ENCODE measurements around the gene VTI1A. TPM values are rescaled to one million over a fixed set of nuclear protein-coding genes. Genes with fewer than 3 reads are reported as not detected.

VTI1A gene
- total RNA-seq, 2 experiments from 2014 or later, result 24.9 to 28.4 TPM

- CTCF ChIA-PET, result no interaction called here
- peaks cover 13% of the 10 kb centered on the region for H3K36me3 Mint-ChIP-seq (ENCODE audit: low read depth)
- no peak overlapping the region for H3K27ac Mint-ChIP-seq
- H3K4me1 Mint-ChIP-seq (ENCODE audit: low read depth), result no peaks in the 10 kb centered on the region
- no peak for DNase-seq
- no peaks in the 10 kb centered on the region for H3K27me3 Mint-ChIP-seq (ENCODE audit: low read depth)
- H3K4me3 Mint-ChIP-seq, result no peak overlapping the region
- intact Hi-C loops (cut with micrococcal nuclease), result no loop called here
- no peaks in the 10 kb centered on the region for H3K9me3 Mint-ChIP-seq
Measured at GRCh38 chr10:112712536-112712935, 265.5 kb downstream of the VTI1A start.

DNA sequence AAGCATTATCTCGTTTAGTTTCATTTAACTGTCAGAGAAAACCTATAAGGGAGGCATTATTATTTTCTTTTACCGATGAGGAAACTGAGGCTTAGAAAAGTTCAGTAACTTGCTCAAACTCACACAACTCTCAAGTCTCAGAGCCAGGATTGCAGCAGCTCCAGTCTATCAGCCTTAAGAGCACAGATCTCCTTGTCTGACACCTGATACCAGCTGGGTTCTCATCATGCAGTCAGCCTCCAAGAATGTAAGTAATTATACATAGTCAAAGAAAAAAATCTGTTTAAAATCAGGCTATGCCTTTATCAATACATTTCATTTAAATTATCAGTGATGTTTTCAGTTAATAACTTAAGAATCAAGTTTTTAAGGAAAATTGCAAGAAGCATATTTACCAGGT is 266.4 kb downstream of the VTI1A start:
- intact Hi-C loops (cut with micrococcal nuclease), result no loop called here
- Mint-ChIP-seq H3K27me3 (ENCODE audit: low read depth) (no peaks in the 10 kb centered on the region), H3K9me3 (no peaks in the 10 kb centered on the region), H3K4me1 (ENCODE audit: low read depth) (no peaks in the 10 kb centered on the region), H3K27ac (no peak overlapping the region), H3K4me3 (no peak overlapping the region), H3K36me3 (ENCODE audit: low read depth) (peaks cover 13% of the 10 kb centered on the region)
- CTCF ChIA-PET, result no interaction called here
- no peak for DNase-seq

GRCh38 chr10:112715581-112715980 is 268.6 kb downstream of the VTI1A start:
- H3K27ac Mint-ChIP-seq, result peak overlapping the region; percentile 51
- no peaks in the 10 kb centered on the region for H3K4me1 Mint-ChIP-seq (ENCODE audit: low read depth)
- no peaks in the 10 kb centered on the region for H3K27me3 Mint-ChIP-seq (ENCODE audit: low read depth)
- peaks cover 15% of the 10 kb centered on the region for H3K36me3 Mint-ChIP-seq (ENCODE audit: low read depth)
- DNase-seq, result no peak
- CTCF ChIA-PET, result no interaction called here
- H3K9me3 Mint-ChIP-seq, result no peaks in the 10 kb centered on the region
- no peak overlapping the region for H3K4me3 Mint-ChIP-seq
- intact Hi-C loops (cut with micrococcal nuclease), result no loop called here

- intact Hi-C loops (cut with micrococcal nuclease), result no loop called here
Measured at GRCh38 chr10:112716076-112716475, 269.1 kb downstream of the VTI1A start.

DNA sequence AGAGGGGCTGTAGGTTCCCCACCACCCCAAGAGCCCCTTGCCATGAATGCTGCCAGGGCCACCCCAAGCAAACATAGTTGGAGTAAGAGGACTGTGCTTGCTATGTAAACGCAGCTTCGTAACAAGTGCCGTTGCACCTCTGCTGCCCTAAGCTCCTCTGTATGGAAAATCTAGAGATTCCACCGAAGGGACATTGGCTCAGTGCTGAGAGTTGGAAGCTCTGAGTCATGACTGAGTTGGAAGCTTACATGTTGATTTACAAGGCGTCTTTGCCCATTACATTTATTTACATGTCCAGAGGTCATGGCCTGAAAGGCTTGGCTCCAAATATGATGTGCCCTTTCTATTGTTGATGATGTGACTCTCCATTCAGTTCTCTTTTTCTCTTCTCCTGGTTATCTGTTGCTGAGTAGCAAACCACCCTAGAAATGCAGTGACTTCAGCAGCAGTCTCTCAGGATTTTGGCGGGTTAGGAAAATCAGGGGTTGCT is 270.0 kb downstream of the VTI1A start:
- Mint-ChIP-seq H3K36me3 (ENCODE audit: low read depth) (peaks cover 12% of the 10 kb centered on the region), H3K4me1 (ENCODE audit: low read depth) (no peaks in the 10 kb centered on the region), H3K27ac (no peak overlapping the region), H3K4me3 (no peak overlapping the region), H3K27me3 (ENCODE audit: low read depth) (no peaks in the 10 kb centered on the region), H3K9me3 (no peaks in the 10 kb centered on the region)
- CTCF ChIA-PET, result no interaction called here
- intact Hi-C loops (cut with micrococcal nuclease), result no loop called here
- DNase-seq, result no peak

More at GRCh38 chr10:112716076-112716475, 269.1 kb downstream of the VTI1A start:
- DNase-seq, result no peak
- Mint-ChIP-seq H3K27me3 (ENCODE audit: low read depth) (no peaks in the 10 kb centered on the region), H3K36me3 (ENCODE audit: low read depth) (peaks cover 15% of the 10 kb centered on the region), H3K4me3 (no peak overlapping the region), H3K27ac (peak overlapping the region; percentile 51), H3K9me3 (no peaks in the 10 kb centered on the region), H3K4me1 (ENCODE audit: low read depth) (no peaks in the 10 kb centered on the region)
- CTCF ChIA-PET, result no interaction called here

- intact Hi-C loops (cut with micrococcal nuclease), result no loop called here
- no peaks in the 10 kb centered on the region for H3K27me3 Mint-ChIP-seq (ENCODE audit: low read depth)
- H3K36me3 Mint-ChIP-seq (ENCODE audit: low read depth), result peaks cover 8% of the 10 kb centered on the region
- DNase-seq, result no peak
- H3K27ac Mint-ChIP-seq, result no peak overlapping the region
- no peak overlapping the region for H3K4me3 Mint-ChIP-seq
- CTCF ChIA-PET, result interaction anchor here (0.7 kb wide), 1 partner anchor 434 kb away, joined by 5 read pairs; no protein-coding TSS in a partner anchor
- no peaks in the 10 kb centered on the region for H3K9me3 Mint-ChIP-seq
- no peaks in the 10 kb centered on the region for H3K4me1 Mint-ChIP-seq (ENCODE audit: low read depth)
Measured at GRCh38 chr10:112720178-112720577, 273.2 kb downstream of the VTI1A start.

GRCh38 chr10:112721080-112721698 is 274.2 kb downstream of the VTI1A start:
- intact Hi-C loops (cut with micrococcal nuclease), result loop anchor here (1.0 kb wide), 3 partner anchors 387 to 664 kb away; no protein-coding TSS in a partner anchor
- DNase-seq, result peak; percentile 14
- H3K9me3 Mint-ChIP-seq, result no peaks in the 10 kb centered on the region

DNA sequence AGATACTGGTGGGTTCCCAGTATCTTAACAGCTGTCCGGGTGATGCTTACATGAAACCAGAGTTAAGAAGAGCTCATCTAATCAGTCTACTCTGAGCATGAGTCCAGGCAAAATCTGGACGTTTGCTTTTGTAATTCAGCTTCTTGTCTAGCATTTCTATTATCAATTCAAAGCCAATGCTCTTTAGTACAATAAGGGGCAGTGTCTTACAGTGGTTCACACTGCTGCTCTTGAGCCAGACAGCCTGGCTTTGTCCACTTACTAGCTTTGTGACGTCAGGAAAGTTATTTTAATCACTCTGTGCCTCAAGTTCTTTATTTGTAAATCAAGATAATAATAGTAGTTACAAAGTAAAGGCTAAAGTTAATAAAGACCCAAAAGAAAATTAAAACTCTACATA is 275.7 kb downstream of the VTI1A start:
- no peaks in the 10 kb centered on the region for H3K4me1 Mint-ChIP-seq (ENCODE audit: low read depth)
- CTCF ChIA-PET, result interaction anchor here (0.9 to 1.5 kb wide), 4 partner anchors 8 to 441 kb away, joined by 3 to 4 read pairs (median 4); no protein-coding TSS in a partner anchor
- H3K36me3 Mint-ChIP-seq (ENCODE audit: low read depth), result peaks cover 5% of the 10 kb centered on the region
- H3K9me3 Mint-ChIP-seq, result no peaks in the 10 kb centered on the region
- no peak overlapping the region for H3K27ac Mint-ChIP-seq
- H3K4me3 Mint-ChIP-seq, result no peak overlapping the region
- intact Hi-C loops (cut with micrococcal nuclease), result no loop called here
- no peaks in the 10 kb centered on the region for H3K27me3 Mint-ChIP-seq (ENCODE audit: low read depth)
- no peak for DNase-seq

More at GRCh38 chr10:112721080-112721698, 274.2 kb downstream of the VTI1A start:
- CTCF ChIA-PET, result interaction anchor here (1.2 to 1.9 kb wide), 3 partner anchors 9 to 403 kb away, joined by 3 to 6 read pairs (median 5); no protein-coding TSS in a partner anchor
- H3K36me3 Mint-ChIP-seq (ENCODE audit: low read depth), result peaks cover 3% of the 10 kb centered on the region
- no peak overlapping the region for H3K27ac Mint-ChIP-seq
- H3K4me3 Mint-ChIP-seq, result no peak overlapping the region
- no peaks in the 10 kb centered on the region for H3K27me3 Mint-ChIP-seq (ENCODE audit: low read depth)
- no peaks in the 10 kb centered on the region for H3K4me1 Mint-ChIP-seq (ENCODE audit: low read depth)

DNA sequence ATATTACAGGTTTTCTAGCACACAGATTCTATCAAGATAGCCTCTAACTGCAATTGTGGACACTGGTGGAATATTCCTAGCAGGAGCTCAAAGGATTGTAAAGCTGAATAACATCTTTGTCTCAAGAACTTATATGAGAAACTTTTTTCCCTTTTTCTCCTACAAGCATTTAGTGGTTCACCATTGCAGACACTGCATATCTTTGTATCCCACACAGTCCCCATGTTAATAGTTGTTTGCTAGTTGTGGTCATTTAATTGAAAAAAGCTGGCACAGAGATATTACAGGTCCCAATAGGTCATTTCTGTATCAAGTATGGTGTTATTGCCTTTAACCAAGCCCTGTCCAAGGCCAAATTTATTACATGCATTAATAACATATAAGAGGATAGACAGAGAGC is 276.9 kb downstream of the VTI1A start:
- Mint-ChIP-seq H3K36me3 (ENCODE audit: low read depth) (peaks cover 5% of the 10 kb centered on the region), H3K27me3 (ENCODE audit: low read depth) (no peaks in the 10 kb centered on the region), H3K4me1 (ENCODE audit: low read depth) (no peaks in the 10 kb centered on the region), H3K4me3 (no peak overlapping the region), H3K27ac (no peak overlapping the region), H3K9me3 (no peaks in the 10 kb centered on the region)
- DNase-seq, result no peak
- CTCF ChIA-PET, result interaction anchor here (1.0 kb wide), 1 partner anchor 730 kb away, joined by 3 read pairs; no protein-coding TSS in a partner anchor
- intact Hi-C loops (cut with micrococcal nuclease), result no loop called here

GRCh38 chr10:112724404-112724991 is 277.5 kb downstream of the VTI1A start:
- Mint-ChIP-seq H3K27me3 (ENCODE audit: low read depth) (no peaks in the 10 kb centered on the region), H3K4me3 (no peak overlapping the region), H3K9me3 (no peaks in the 10 kb centered on the region), H3K27ac (no peak overlapping the region), H3K4me1 (ENCODE audit: low read depth) (no peaks in the 10 kb centered on the region), H3K36me3 (ENCODE audit: low read depth) (peaks cover 5% of the 10 kb centered on the region)
- CTCF ChIA-PET, result interaction anchor here (0.7 to 1.0 kb wide), 2 partner anchors 19 to 730 kb away, joined by 3 to 4 read pairs; no protein-coding TSS in a partner anchor
- intact Hi-C loops (cut with micrococcal nuclease), result no loop called here
- DNase-seq, result no peak

DNA sequence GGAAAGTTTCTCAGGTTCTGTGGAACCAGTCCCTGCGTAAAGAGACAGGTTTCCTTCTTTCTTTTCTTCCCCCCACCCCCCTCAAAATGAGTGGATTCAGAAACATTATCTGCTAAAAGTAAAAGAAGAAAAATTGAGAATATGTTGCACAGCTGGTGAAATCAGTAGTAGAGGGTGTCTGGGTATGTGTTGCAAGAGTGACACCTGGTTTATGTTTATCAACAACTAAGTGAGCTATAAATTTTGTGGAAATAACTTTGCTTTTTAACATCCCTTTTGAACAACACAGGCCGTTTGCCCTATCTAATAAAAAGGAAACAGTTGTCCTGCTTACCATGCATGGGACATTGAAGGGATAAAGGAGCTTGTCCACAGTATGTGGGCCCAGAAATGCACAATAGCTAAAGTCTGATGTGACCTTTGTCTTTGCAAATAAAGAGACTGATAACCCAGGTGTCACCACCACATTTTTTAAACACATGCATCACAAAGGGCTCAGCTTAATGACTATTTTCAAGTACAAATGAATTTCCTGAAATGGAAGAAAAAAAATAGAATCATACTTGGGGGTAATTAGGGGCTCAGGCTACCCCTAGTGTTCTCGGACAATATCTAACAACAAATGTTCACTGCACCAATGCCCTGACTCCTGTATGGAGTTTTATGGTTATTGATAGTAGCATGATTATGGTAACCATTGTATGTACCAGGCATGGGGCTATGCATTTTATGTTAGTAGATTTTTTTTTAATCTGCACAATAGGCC is 281.3 kb downstream of the VTI1A start:
- Mint-ChIP-seq H3K4me3 (no peak overlapping the region), H3K36me3 (ENCODE audit: low read depth) (peaks cover 3% of the 10 kb centered on the region), H3K27me3 (ENCODE audit: low read depth) (no peaks in the 10 kb centered on the region), H3K27ac (no peak overlapping the region), H3K4me1 (ENCODE audit: low read depth) (no peaks in the 10 kb centered on the region), H3K9me3 (no peaks in the 10 kb centered on the region)
- intact Hi-C loops (cut with micrococcal nuclease), result no loop called here
- DNase-seq, result no peak
- CTCF ChIA-PET, result no interaction called here

DNA sequence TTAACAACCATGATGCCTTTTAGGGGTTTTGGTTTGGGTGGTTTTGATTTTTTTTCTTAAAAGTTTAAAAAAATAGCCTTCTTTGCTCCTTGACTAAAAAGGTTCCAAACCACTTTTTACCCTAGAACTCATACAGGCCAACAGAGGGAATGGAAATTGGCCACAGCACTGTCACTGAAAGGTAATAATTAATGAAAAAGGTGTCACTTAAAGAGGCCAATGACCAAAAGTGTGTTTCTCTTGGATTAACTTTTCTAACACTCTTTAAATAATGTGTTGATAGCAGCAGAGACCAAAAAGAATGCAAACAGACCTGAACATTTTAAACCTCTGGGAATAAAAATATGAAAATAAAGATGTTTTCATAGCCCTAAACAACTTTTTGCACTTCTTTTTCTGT is 282.0 kb downstream of the VTI1A start:
- intact Hi-C loops (cut with micrococcal nuclease), result no loop called here
- CTCF ChIA-PET, result interaction anchor here (1.8 kb wide), 1 partner anchor 8 kb away, joined by 5 read pairs; no protein-coding TSS in a partner anchor
- Mint-ChIP-seq H3K27me3 (ENCODE audit: low read depth) (no peaks in the 10 kb centered on the region), H3K4me3 (no peak overlapping the region), H3K9me3 (no peaks in the 10 kb centered on the region), H3K36me3 (ENCODE audit: low read depth) (peaks cover 5% of the 10 kb centered on the region), H3K4me1 (ENCODE audit: low read depth) (no peaks in the 10 kb centered on the region), H3K27ac (no peak overlapping the region)
- DNase-seq, result no peak
